Hippocampal formation (tissue), 2 donors: ENCODE data around the gene KRT2.

Experiments
- DNase-seq, 2 donors: peaks; one replicate each; lab custom pipeline; 2025; lab: John Stamatoyannopoulos, UW

KRT2 gene

DNA sequence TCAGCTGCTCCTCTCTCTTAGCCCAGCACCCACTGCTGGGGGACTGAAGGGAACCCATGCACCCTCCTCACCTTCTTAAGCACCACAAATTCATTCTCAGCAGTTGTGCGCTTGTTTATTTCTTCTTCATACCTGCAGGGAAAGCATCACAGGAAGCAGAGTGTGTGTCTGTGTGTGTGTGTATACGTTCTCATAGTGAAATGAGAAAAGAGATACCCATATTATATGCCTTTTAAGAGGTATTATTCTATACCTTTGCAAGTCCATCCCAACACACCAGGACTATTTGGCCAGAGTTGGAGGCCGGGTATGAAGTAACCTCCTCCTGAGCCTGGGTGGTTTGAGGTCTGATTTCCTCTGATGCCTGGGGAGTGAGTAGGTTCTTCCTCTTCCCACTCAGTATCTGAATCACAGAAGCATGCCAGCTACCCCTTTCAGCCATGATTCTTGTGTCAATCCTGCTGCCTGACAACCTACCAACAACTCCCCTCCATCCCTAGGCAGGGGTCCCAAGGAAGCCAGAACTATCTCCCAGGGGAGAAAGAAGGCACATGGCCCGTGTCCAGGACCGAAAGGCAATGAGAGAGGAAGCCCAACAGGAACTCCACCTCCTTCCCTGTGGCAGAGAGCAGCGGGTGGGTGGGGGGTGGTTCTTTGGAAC, 36.7 kb downstream of the KRT2 start:
- no peak for DNase-seq

DNA sequence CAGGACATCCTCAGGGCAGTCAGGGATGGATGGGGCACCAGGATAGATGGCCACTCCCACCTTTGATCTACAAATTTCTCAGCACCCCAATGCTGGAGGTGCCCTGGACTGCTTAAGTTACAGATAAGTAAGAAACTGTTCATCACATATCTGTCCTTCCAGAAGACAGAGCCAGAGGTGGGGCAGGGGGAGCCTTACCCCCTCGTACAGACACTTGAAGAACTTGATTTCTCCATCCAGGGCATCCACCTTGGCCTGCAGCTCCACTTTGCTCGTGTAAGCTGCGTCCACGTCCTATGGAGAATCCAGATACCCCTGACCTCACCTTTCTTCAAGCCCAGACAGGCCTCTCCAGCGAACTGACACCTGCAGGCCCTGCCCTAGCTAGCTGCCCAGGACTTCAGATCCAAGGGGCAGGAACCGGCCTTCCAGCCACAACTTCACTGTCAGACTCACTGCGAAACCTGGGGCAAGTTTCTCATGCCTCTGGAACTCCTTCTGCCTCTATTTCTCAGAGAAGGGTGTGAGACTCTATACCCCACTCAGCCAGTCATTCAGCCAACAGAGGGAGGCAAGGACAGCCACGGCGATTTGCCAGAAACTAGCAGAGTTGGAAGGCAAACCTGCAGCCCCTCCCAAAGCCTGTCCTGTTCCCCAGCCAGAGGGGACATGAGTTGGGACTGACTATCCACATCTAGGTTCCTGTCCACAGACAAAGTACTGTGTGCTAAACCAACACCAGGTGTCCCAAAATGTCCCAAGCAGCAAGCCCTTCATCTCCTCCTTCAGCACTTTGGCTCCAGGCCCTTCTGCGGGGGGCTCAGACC, 37.4 kb downstream of the KRT2 start:
- DNase-seq: no peak

DNA sequence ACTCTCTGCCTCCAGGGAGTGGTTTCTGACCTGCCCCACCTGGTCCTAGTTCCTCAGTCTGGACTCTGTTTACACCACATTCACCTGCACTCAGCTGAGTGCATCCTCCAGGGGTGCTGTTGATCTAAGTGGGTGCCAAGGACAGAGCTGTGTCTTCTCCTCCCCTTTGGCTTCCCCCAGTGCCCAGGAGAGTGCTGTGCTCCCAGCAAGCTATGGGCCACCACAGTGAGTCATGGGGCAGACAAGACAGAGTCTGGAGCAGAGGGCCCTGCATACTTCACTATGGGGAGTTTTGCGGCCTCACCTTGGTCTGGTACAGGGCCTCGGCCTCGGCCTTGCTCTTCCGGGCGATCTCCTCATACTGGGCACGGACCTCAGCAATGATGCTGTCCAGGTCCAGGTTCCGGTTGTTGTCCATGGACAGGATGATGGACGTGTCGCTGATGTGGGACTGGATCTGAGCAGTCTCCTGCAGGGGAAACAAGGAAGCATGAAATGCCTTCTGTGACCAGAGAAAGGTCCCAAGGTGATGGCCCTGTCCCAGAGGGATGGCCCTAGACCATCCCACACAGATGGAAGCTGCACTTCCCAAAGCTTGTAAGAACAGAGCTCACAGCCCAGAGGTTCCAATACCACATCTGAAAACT, 38.5 kb downstream of the KRT2 start:
- DNase-seq: no peak

DNA sequence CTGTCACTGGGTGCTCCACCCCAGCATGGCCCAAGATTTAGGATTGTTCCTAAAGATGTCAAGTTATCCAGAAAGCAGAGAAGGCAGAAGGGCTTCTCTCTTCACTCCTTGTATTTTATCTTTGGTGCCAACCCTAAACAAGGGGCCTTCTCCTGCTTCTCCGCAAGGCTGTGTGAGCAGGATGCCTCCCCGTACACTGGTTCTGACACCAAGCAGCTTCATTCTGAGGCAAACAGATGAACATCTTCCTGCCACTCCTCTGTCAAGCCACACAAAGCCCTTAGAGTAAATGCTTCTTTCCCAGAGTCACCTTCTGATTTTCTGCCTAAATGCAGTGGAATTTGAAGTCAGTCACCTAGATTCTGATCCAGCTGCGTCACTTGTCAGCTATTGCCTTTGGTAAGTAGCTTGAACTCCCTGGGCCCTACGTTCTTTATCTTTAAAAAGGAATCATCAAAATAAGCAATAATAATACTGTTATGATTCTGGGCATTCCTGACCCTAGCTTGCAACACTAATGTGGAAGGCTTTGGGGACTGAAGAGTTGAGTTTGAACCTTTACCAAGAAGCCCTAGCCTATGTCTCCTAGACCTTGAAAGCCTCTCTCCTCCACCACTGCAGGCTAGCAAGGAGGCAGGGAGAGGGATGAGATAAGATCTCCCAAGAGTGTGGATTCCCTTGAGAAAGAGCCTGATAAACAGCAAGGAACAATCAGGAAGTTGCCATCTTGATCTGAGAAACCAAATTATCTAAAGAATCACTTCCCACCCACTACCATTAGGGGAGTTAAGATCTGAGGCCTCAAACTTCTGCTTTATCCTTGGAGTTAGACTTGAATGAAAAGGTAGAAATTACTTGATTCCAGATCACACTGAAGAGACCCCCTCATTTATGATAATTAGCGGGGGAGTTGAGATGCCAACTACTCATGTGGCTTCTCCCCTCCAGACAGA, 39.3 kb downstream of the KRT2 start:
- no peak for DNase-seq

GRCh38 chr12:52611080-52611468, 40.9 kb downstream of the KRT2 start:
- no peak for DNase-seq

GRCh38 chr12:52608826-52609630, 43.0 kb downstream of the KRT2 start:
- no peak for DNase-seq

DNA sequence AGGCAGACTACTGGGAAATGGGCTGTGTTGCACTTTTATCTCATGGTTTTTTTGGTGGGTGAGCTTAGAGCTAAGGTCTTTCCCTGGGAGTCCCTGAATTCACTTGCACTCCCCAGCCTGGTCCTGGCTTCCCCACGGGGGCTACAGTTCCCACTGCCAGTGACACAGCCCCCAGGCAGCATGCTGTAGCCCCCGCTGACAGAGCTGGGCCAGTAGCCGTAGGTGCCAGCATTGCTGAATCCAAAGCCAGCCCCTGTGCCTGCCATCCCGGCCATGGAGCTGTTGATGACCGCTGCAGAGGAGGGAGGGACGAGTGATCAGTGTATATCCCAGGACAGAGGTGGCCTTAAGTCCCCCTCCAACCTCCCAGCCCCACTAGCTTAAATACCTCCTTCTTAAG, 43.9 kb downstream of the KRT2 start:
- no peak for DNase-seq

GRCh38 chr12:52607314-52607713, 44.7 kb downstream of the KRT2 start:
- no peak for DNase-seq

GRCh38 chr12:52606581-52607218, 45.3 kb downstream of the KRT2 start:
- no peak for DNase-seq

GRCh38 chr12:52606096-52606495, 45.9 kb downstream of the KRT2 start:
- no peak for DNase-seq

- no peak for DNase-seq
Observed at GRCh38 chr12:52605542-52605941, 46.5 kb downstream of the KRT2 start.

- DNase-seq: no peak
Observed at GRCh38 chr12:52604859-52605258, 47.2 kb downstream of the KRT2 start.

- DNase-seq: no peak
Observed at GRCh38 chr12:52603314-52603713, 48.7 kb downstream of the KRT2 start.

- no peak for DNase-seq
Observed at GRCh38 chr12:52602552-52602951, 49.5 kb downstream of the KRT2 start.

DNA sequence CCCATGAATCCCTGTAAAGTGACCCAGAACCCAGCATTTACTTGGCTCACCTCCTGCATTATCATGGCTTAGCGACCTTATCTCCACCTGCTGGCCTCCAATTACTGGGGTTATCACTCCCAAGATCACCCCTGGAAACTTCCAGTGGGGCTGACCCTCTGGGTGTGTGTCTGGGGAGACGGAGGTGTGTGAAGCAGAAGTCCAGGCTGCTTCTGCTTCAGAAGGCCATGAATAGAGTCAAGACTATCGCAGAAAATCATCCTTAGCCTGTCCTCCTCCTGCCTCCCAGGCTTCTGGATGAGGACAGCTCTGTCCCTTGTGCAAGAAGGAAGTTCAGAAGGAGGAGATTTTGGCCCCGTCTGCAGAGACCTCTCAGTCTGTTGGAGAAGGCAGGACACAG, 50.3 kb downstream of the KRT2 start:
- no peak for DNase-seq

DNA sequence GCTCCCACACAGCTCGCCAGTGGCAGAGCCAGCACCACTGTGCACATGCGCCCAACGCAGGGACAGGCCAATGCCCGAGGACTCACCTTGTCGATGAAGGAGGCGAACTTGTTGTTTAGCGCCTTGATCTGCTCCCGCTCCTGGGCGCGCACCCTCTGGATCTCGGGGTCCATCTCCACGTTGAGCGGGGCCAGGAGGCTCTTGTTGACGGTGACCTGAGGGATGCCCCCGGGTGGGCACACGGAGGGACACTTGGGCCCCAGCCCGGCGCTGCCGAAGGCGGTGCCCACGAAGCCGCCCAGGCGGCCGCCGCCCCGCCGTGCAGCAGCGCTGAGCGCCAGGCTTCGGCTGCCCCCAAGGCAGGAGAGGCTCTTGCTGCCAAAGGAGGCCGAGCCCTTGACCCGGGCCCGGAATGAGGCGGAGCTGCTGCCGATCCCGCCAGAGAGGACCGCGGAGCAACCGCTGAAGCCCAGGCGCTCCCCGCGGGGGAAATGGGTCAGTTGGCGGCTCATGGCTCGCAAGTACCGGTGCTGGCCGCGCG, 51.0 kb downstream of the KRT2 start, which contains the start of gene KRT72:
KRT72 (minus strand) TSS at position 523 of the 541 bp plus-strand sequence; CDS start at position 512, 11 bp downstream.
- DNase-seq: no peak

GRCh38 chr12:52600475-52600874, 51.5 kb downstream of the KRT2 start:
- DNase-seq: no peak

DNA sequence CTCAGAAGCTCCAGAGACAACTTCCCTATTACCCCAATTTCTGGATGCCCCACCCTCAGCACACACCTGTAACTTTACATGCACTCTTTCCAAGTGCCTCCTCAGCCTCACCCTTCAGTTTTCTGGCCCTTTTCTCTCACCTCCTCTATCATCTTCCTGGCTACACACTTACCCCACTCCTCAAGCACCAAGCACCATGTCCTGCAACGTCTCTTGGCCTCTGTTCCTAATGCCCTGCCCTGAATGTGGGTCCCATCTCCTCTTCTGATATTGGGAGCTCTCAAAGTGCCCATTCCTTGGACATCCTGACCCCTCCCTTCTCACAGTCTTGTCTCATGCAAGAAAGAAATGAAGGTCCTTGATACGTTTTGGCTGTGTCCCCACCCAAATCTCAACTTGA, 51.9 kb downstream of the KRT2 start:
- DNase-seq: no peak

GRCh38 chr12:52598966-52599365, 53.0 kb downstream of the KRT2 start:
- no peak for DNase-seq
